Fibroblast of pulmonary artery (primary cell): ENCODE results near the gene CMTM4.

ENCODE experiments used
- DNase-seq: peaks from one replicate; pipeline ENCODE4 v3.0.0-alpha.2; 2010; ENCODE audit warnings: low read depth
- H3K4me3 ChIP-seq: replicated peaks from 2 replicates; pipeline ENCODE4 v1.5.1; 2011; ENCODE audit warnings: low read depth, mild to moderate bottlenecking, control low read depth, low read length, moderate library complexity
- TF ChIP-seq, protein P1 (sequence below): IDR thresholded peaks from 2 replicates; pipeline ENCODE4 v1.5.1; 2011; ENCODE audit warnings: mild to moderate bottlenecking, control low read depth, low read length, inconsistent platforms; ENCODE audit errors: missing control alignments

The CMTM4 gene

DNA sequence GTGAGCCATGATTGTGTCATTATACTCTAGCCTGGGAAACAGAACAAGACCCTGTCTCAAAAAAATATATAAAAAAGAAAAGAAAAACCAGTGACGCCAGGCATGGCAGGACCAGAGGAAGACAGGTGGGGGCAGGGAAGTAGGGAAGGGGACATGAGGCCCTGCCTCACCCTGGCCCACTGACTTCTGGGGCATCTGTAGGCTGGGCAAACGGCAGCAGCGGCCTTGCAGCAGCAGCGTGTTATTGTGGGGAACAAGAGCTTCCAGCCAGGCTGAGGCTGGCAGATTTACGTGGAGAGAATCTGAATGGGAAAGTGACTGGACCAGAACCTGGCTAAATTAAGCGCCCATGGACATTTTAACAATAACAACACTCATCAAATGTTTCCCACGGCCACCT, 19.4 kb downstream of the CMTM4 start:
- TF ChIP-seq, protein P1, sequence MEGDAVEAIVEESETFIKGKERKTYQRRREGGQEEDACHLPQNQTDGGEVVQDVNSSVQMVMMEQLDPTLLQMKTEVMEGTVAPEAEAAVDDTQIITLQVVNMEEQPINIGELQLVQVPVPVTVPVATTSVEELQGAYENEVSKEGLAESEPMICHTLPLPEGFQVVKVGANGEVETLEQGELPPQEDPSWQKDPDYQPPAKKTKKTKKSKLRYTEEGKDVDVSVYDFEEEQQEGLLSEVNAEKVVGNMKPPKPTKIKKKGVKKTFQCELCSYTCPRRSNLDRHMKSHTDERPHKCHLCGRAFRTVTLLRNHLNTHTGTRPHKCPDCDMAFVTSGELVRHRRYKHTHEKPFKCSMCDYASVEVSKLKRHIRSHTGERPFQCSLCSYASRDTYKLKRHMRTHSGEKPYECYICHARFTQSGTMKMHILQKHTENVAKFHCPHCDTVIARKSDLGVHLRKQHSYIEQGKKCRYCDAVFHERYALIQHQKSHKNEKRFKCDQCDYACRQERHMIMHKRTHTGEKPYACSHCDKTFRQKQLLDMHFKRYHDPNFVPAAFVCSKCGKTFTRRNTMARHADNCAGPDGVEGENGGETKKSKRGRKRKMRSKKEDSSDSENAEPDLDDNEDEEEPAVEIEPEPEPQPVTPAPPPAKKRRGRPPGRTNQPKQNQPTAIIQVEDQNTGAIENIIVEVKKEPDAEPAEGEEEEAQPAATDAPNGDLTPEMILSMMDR: no peak
- DNase-seq: no peak
- no peak overlapping the region for H3K4me3 ChIP-seq

GRCh38 chr16:66676599-66676998, 19.9 kb downstream of the CMTM4 start:
- H3K4me3 ChIP-seq: no peak overlapping the region
- no peak for DNase-seq
- TF ChIP-seq, protein P1: no peak

DNA sequence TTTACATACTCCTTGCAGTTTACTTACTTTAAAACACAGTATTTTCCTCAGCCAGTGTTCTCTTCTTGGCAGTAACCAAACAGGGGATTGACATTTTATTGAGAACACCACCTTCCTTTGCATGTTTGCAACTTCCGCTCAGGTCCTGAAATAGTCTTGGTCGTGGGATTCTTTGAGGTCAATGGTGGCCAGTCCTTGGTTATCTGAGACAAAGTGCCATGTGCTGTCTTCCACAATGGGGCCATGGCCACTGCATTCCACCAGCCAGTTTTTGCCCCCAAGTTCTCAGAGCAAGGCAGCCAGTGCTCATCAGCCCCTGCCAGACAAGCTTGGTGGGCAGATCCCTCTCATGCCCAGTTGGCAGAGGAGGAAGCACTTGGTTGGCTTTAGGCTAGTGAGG, 22.9 kb downstream of the CMTM4 start:
- DNase-seq: no peak
- H3K4me3 ChIP-seq: no peak overlapping the region

DNA sequence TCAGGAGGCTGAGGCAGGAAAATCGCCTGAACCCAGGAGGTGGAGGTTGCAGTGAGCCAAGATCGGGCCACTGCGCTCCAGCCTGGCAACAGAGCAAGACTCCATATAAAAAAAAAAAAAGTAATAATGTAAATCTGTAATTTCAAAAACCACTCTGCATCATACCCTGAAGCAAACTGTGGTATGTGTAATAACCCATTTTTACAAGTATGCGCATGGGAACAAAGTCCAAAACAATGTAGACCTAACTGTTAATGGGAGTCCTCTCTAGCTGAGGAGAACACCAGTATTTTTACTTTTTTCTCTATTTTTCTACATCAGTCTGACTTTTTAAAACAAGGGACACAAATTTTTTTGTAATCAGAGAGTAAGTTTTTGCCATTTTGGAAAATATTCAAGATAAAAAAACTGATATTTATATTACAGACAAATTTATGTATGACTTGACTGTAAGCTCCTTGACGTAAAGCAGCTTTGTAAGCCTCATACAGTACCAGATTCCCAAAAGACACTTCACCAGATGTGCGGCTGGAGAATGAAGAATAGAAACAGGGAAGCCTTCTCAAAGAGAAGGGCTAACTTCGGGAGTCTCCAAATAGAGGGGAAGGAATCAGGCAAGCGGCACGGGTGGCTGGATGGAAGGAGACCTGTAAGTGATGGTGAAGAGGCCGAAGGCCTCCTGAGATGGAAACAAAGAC, 25.7 kb downstream of the CMTM4 start:
- no peak overlapping the region for H3K4me3 ChIP-seq
- no peak for DNase-seq
- TF ChIP-seq, protein P1: no peak

More for the DNA sequence above, 22.9 kb downstream of the CMTM4 start:
- TF ChIP-seq, protein P1: no peak

GRCh38 chr16:66668777-66669444, 27.6 kb downstream of the CMTM4 start:
- TF ChIP-seq, protein P1: no peak

GRCh38 chr16:66667944-66668343, 28.6 kb downstream of the CMTM4 start:
- H3K4me3 ChIP-seq: no peak overlapping the region
- TF ChIP-seq, protein P1: no peak
- no peak for DNase-seq

More at GRCh38 chr16:66668777-66669444, 27.6 kb downstream of the CMTM4 start:
- no peak overlapping the region for H3K4me3 ChIP-seq
- DNase-seq: peak; percentile 54
